Activated CD8-positive, alpha-beta memory T cell treated with anti-CD3 and anti-CD28 coated beads for 24 hours (primary cell): ENCODE data around the gene MGAT5.
"Not testable (repeated sequence)": the region's sequence is repeated elsewhere in the genome, so short reads cannot be mapped to it uniquely, and the experiment has no call there.

Experiments used
- DNase-seq: peaks from one replicate; pipeline ENCODE4 v3.0.0-alpha.2; 2020

The MGAT5 gene

GRCh38 chr2:134280726-134281125, 26.9 kb downstream of the MGAT5 start:
- DNase-seq, result no peak

DNA sequence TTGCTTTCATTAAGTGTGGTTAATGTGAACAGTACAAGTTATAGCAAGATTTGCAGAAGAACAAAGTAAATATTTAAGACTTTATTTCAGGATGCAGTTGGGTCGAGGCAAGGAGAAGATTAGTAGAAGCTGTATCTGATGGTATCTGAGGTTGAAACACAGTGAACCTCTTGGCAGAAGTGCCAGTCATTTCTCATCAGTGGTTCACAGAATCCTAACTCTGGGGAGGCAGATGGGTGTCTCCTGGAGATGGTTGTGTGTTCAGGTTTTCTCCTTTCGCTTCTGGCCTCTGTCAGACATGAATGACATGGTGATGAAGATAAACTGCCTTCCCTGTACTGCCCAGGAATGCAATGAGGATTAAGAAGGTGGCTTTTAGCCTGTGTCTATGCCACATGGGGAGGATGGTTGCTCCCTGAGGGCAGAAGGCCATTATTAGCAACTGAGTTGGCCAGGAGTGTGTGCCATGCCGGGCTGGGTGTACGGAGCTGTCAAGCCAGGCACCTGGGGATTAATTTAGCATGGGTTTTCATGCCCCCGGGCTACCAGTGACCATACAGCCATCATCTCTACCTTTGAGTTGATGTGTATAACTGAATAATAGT, 28.0 kb downstream of the MGAT5 start:
- no peak for DNase-seq

GRCh38 chr2:134282629-134283400, 28.9 kb downstream of the MGAT5 start:
- peak; percentile 70 for DNase-seq

DNA sequence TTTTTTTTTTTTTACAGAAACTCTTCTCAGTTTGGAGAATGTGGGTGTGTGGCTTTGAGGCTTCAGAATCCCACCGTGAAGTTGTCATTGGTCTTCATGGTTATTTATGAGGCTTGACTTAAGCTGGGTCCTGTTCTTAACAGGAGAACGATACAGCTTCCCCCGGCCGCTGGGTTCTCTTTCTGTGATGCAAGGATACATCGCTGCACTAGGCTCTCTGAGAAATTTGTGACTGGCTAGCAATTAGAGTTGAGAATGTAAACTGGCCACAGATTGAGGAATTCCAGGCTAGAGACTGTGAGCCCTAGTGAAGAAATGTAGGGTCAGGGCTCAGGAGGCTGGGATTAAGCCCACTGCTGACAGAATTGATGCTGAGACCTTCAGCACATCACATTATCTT, 29.8 kb downstream of the MGAT5 start:
- no peak for DNase-seq

GRCh38 chr2:134284119-134284670, 30.3 kb downstream of the MGAT5 start:
- no peak for DNase-seq

- DNase-seq, result no peak
Measured at GRCh38 chr2:134287323-134287722, 33.5 kb downstream of the MGAT5 start.

- no peak for DNase-seq
Measured at GRCh38 chr2:134288814-134289213, 34.9 kb downstream of the MGAT5 start.

DNA sequence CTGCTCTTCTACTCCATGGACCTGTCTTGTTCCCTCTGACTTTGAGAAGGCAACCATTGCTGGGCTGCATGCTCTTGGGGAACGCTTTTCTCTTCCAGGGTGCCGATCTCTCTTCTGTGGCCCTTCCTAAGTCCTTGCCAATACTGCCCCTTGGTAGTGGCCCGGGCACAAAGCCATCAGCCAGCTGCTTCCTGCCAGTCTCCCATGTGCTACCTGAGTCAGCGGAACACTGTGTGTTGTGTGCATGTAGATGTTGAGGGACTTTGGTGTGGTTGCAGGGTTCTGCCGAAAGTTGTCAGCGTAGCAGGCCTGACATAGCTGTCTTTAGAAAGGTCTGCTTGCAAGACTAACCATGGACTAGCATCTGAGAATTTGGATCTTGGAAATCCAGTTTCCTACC, 35.4 kb downstream of the MGAT5 start:
- peak; percentile 74 for DNase-seq

GRCh38 chr2:134290358-134290757, 36.5 kb downstream of the MGAT5 start:
- DNase-seq, result no peak

- DNase-seq, result no peak
Measured at GRCh38 chr2:134292514-134292913, 38.6 kb downstream of the MGAT5 start.

DNA sequence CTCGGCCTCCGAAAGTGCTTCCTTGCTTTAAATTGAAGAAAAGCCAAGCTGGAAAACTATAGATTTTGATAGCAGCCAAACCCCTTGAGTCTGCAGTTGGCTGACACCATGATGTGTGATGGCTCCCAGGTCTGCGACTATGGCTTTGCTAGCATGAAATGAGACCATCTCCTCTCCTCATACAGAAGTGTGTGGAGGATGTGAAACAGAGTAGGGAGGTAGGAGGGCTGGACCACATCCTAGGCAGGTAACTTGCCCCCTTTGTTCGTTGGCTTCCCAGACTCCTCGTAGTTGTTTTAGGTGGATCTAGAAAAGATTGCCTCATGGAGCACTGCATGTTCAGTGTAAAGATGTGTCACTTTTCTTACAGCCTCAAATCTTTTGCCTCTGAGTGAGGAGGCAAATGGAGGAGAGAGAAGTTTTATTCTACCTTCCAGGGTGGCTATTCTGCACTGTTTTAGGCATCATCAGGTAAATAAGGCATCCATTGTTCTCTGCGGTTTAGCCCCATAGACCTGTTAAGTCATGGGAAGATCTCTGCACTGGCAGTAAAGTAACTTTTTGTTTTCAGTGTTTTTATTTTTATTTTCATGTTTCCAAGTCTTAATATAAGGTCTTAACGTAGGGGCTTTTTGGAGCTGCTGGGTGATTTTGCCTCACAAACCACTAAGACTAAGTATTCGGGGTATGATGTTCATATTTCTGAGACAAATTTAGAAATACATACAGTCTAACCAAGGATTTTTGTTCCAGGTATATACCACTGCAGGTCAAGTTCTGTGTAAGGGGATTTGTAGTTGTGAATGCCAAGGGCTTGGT, 40.1 kb downstream of the MGAT5 start:
- no peak for DNase-seq

DNA sequence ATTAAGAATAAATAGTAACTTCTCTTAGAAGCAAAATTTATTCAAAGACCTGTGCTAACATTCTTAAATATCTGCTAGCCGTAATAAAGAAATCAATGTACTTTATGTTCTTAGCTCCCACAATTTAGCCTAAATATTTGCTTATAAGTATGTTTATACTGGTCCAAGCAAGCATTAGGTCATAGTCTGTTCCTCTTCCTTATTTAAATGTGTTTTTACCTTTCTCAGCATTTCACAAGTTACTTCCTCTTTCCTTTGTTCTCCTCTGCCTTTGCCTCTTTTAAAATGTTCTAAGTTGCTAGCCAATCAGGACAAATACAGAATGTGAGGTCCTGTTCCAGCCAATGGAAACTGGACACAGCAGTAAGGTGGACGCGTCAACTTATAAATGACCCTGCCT, 40.7 kb downstream of the MGAT5 start:
- not testable (repeated sequence) for DNase-seq

DNA sequence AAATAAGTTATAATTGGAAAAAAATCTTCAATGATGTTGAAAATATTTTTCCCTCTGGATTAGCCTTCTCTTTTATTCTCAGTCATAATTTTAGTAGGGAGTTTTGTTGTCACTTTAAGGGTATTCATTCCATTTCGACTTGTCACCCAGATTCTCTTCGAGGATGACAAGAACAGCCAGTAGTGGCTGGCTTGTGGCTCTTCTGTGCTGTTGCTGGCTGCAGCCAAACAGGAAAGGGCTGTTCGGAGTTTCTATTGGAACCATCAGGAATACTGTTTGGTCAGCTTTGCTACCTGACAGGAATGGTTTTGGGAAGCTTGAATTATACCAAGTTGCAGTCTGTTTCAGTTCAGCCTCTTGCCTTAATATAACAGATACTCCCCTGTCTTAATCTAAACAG, 41.6 kb downstream of the MGAT5 start:
- no peak for DNase-seq

DNA sequence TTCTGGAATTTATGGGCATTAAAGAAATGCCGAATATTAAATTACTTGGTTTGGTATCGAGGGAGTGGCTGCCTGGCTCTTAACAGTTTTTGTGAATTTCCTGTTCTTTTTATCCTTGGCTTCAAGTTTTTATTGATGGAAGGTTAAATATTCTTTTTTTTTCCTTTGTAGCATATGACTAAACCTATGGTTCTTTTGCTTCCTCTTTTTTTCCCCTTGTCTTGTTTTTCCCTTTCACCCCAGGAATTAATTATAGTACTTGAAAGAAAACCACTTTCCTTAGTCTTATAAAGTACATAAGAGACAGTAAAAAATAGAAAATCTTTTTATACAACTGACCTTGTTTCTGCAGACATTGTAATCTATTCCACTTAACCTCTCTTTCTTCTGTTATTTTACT, 42.4 kb downstream of the MGAT5 start:
- no peak for DNase-seq

GRCh38 chr2:134299334-134299733, 45.5 kb downstream of the MGAT5 start:
- DNase-seq, result no peak

- no peak for DNase-seq
Measured at GRCh38 chr2:134300585-134300984, 46.7 kb downstream of the MGAT5 start.

GRCh38 chr2:134301099-134301927, 47.4 kb downstream of the MGAT5 start:
- DNase-seq, result no peak

GRCh38 chr2:134301928-134302260, 48.0 kb downstream of the MGAT5 start:
- no peak for DNase-seq

- no peak for DNase-seq
Measured at GRCh38 chr2:134304394-134305108, 50.7 kb downstream of the MGAT5 start.

DNA sequence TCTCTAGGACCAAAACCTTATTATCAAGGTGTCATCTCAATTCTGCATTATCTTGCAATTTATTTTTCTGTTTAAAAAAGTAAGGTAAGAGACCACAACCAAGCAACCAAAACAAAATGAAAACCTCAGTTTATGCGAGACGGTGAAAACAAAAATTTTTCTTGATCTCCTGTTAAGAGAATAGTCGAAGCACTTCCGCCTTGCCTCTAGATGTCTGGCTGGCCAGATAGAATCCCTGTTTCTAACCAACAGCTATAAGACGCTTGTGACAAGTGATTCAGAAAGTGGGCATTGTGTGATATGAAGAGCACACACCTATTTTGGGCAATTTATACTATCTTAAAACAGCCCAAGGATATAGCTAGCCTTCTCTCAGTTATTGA, 51.2 kb downstream of the MGAT5 start:
- no peak for DNase-seq

DNA sequence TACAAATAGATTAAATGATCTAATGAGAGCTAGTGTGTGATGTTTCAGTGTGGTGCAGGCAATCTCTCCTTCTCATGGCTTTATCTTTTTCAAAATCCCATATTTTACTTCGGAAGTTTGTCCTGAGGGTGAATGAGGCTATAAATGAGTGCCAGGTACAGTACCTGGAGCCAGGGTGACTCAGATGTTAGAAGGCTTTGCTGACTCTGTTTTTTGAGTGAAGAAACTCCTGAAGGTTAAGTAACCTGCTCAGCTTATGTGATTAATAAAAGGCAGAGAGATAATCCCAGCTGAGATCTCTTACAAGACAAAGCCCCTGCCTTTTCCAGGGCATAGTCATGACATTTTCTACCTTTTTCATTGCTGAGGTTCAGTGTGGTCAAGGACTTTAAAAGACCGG, 52.6 kb downstream of the MGAT5 start:
- no peak for DNase-seq

GRCh38 chr2:134307334-134307733, 53.5 kb downstream of the MGAT5 start:
- DNase-seq, result no peak
